22Rv1 (cell line): ENCODE data around the gene HYAL2.

ENCODE experiments used
- CTCF ChIP-seq: fragments of 450-650 bp; IDR thresholded peaks from 2 replicates; pipeline ENCODE4 v1.5.1; 2017; ENCODE audit warnings: mild to moderate bottlenecking
- ZFX ChIP-seq: fragments of 450-650 bp; IDR thresholded peaks from 2 replicates; pipeline ENCODE4 v1.6.1; 2017; ENCODE audit warnings: antibody characterized with exemption, borderline replicate concordance

- TF ChIP-seq CTCF (no peak), ZFX (no peak)
Observed at GRCh38 chr3:50356553-50356952, 34.0 kb upstream of the HYAL2 start.
